Measurements from ENCODE around the gene RCAN2. TPM values are rescaled to one million over a fixed set of nuclear protein-coding genes. Genes with fewer than 3 reads are reported as not detected.

The RCAN2 gene
- total RNA-seq, 2 donors from 2014 or later, result 96.5 to 210 TPM

DNA sequence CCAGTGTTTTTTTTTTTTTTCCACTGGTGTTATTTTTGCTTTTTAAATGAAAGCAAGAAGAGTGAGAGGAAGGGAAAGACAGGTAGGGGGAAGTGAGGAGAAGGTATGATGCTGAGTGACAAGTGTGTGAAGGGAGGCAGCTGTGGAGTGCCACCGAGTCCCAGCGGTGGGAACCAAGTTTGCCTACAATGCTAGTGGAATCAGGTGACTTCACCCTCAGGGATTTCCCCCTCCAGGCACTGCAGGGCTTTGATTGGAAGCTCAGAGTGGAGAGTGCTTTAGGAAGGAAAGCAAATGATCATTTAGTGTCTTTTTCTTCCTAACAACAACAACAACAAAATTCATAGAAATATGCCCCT is 200.0 kb downstream of the RCAN2 start:
- TF ChIP-seq, protein P1, sequence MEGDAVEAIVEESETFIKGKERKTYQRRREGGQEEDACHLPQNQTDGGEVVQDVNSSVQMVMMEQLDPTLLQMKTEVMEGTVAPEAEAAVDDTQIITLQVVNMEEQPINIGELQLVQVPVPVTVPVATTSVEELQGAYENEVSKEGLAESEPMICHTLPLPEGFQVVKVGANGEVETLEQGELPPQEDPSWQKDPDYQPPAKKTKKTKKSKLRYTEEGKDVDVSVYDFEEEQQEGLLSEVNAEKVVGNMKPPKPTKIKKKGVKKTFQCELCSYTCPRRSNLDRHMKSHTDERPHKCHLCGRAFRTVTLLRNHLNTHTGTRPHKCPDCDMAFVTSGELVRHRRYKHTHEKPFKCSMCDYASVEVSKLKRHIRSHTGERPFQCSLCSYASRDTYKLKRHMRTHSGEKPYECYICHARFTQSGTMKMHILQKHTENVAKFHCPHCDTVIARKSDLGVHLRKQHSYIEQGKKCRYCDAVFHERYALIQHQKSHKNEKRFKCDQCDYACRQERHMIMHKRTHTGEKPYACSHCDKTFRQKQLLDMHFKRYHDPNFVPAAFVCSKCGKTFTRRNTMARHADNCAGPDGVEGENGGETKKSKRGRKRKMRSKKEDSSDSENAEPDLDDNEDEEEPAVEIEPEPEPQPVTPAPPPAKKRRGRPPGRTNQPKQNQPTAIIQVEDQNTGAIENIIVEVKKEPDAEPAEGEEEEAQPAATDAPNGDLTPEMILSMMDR (IDR thresholded peaks at IDR 0.05), result no peak
- Histone ChIP-seq H3K4me1 (peaks cover 0 to 42% of the 10 kb centered on the region in 2 donors), H3K27ac (no peak overlapping the region), H3K36me3 (no peaks in the 10 kb centered on the region), H3K27me3 (no peaks in the 10 kb centered on the region), H3K4me3 (no peak overlapping the region), H3K9me3 (no peaks in the 10 kb centered on the region)
- DNase-seq (ENCODE audit: low spot score), result no peak

DNA sequence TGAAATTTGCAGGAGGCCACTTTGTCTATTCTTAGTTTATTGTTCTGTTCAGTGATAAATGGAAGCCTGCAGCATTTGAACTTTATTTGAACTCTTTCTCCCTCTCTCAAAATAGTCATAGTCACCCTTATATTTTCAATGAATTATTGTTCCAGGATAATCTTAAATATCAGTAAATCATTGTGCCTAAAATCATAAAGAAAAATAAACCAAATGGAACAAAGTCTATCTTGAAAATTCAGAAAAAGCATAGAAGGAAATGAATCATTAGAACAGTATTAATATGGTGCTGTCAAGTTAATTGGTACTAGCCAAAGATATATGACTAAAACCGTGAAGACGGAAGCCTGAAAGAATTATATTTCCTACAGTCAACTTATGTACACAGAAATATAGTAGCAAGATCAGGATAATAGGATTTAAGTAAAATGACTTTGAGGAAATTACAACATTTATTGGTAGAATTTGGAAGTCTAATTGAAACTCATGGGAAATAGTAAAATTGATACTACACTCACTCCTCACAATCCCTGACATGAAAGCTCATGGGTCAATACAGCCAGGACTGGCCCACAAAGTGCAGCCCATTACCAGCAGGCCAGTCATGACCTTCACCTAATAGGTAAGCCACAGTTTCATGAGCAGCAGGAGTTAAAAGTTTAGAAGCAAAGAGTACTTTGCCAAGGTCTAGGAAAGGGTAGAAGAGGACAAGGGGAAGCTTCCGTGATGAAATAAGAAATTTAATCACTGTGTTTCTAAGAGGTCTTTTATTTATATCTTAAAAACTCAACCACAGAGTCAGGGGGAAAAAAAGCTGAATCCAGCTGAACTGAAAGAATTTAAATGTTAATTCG is 200.6 kb downstream of the RCAN2 start:
- Histone ChIP-seq H3K4me1 (peaks cover 0 to 42% of the 10 kb centered on the region in 2 donors), H3K4me3 (no peak overlapping the region), H3K9me3 (no peaks in the 10 kb centered on the region), H3K27ac (no peak overlapping the region), H3K27me3 (no peaks in the 10 kb centered on the region), H3K36me3 (no peaks in the 10 kb centered on the region)
- TF ChIP-seq, protein P1 (IDR thresholded peaks at IDR 0.05), result no peak
- DNase-seq (ENCODE audit: low spot score), result no peak

DNA sequence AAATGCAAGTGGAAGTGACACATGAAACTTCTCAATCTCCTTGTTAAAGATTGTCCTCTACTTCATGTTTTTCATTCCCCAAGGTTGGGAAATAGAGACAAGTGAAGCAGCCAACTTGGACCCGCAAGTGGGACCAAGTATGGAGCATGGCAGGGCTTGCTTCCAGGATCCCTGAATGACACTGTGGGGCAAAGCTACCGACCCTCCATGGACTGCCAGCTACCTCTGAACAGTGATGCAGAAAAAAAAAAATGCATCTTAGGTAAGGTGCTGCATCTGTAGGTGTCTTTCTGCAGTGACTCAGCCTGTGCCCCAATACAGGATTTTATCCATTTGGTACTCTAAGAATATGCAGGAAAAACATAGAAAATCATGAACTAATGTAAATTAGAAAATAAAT is 201.4 kb downstream of the RCAN2 start:
- no peak for DNase-seq (ENCODE audit: low spot score)
- TF ChIP-seq, protein P1 (IDR thresholded peaks at IDR 0.05), result no peak
- Histone ChIP-seq H3K27ac (peak overlapping the region in 1 of 2 donors; percentile 11), H3K4me1 (peaks cover 0 to 42% of the 10 kb centered on the region in 2 donors), H3K36me3 (no peaks in the 10 kb centered on the region), H3K9me3 (no peaks in the 10 kb centered on the region), H3K4me3 (no peak overlapping the region), H3K27me3 (no peaks in the 10 kb centered on the region)

DNA sequence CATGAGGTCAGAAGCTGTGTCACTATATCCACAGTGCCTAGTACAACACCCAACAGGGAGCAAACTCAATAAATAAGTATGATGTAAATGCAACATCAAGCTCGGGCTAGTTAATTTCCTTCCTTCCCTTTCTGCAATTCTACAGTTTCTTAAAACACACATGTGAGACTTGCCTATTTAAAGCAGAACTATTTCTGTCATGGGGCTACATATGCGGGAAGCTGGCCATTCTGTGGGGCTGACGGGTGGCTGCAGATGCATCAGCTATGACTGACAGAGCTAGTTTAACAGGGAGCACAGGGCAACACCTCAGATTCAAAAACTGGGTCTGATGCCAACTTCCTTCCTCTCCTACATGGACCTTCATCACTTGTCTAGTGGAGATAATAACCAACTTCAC is 202.4 kb downstream of the RCAN2 start:
- no peaks in the 10 kb centered on the region for H3K9me3 ChIP-seq
- H3K4me1 ChIP-seq, result peaks cover 0 to 41% of the 10 kb centered on the region in 2 donors
- H3K4me3 ChIP-seq, result no peak overlapping the region
- H3K27ac ChIP-seq, result peak overlapping the region in 1 of 2 donors; percentile 17
- no peaks in the 10 kb centered on the region for H3K36me3 ChIP-seq
- TF ChIP-seq, protein P1 (IDR thresholded peaks at IDR 0.05), result no peak
- no peak for DNase-seq (ENCODE audit: low spot score)
- no peaks in the 10 kb centered on the region for H3K27me3 ChIP-seq

DNA sequence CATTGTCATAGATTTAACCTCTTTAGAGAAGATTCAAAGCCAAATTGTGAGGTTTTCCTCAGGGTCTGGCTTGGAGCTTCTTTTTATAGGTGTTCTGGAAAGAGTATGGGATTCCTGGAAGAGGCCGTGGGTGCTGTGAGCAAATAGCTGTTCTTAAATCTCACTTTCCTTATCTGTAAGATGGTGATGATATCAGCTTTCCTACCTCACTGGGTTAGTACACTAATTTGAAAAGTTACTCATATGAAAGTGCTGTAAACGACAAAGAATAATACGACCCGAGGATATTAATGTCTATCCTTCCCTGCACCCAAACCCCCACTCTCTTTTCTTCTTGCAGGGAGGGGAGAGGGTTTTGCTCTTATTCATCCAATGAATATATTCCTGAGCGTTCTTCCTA is 203.6 kb downstream of the RCAN2 start:
- Histone ChIP-seq H3K27me3 (no peaks in the 10 kb centered on the region), H3K27ac (peak overlapping the region in 1 of 2 donors; percentile 14), H3K9me3 (no peaks in the 10 kb centered on the region), H3K36me3 (no peaks in the 10 kb centered on the region), H3K4me3 (no peak overlapping the region), H3K4me1 (peaks cover 0 to 35% of the 10 kb centered on the region in 2 donors)
- DNase-seq (ENCODE audit: low spot score), result no peak
- TF ChIP-seq, protein P1 (IDR thresholded peaks at IDR 0.05), result no peak

Data from right atrium auricular region (tissue), 2 donors.